Stomach (tissue), 9 donors: ENCODE data around the gene WWOX. TPM values are rescaled to one million over a fixed set of nuclear protein-coding genes. Genes with fewer than 3 reads are reported as not detected.

Experiments used
- DNase-seq, 2 donors: peaks; one replicate each; pipeline versions ENCODE4 v3.0.0 to v3.0.0-alpha.2; 2013 to 2019
- H3K27ac ChIP-seq, 5 donors: fragments of 200-600 bp in 4 of 5; sonication (generic) in 4 of 5; one replicate each; pipeline ENCODE4 v1.5.1; 2013 to 2019; ENCODE audit warnings: mild to moderate bottlenecking in 1 of 5, moderate library complexity in 1 of 5
- H3K27me3 ChIP-seq, 3 donors: fragments of 200-600 bp; sonication (generic); one replicate each; pipeline ENCODE4 v1.5.1; 2017 to 2019; ENCODE audit warnings: mixed run types in 1 of 3
- H3K36me3 ChIP-seq, 4 donors: fragments of 200-600 bp; sonication (generic); 1 replicate in 3 of 4; 2 replicates in 1 of 4; pipeline ENCODE4 v1.5.1; 2016 to 2019
- H3K4me1 ChIP-seq, 4 donors: fragments of 200-600 bp; sonication (generic); one replicate each; pipeline ENCODE4 v1.5.1; 2016 to 2019
- H3K4me3 ChIP-seq, 4 donors: fragments of 200-600 bp; sonication (generic) in 3 of 4; one replicate each; pipeline ENCODE4 v1.5.1; 2016 to 2019; ENCODE audit warnings: mild to moderate bottlenecking in 1 of 4
- H3K9me3 ChIP-seq, 4 donors: fragments of 200-600 bp; sonication (generic); one replicate each; pipeline ENCODE4 v1.5.1; 2016 to 2019
- CTCF ChIP-seq, 7 experiments: fragments of 450-650 bp in 4 of 7; fragments of 200-600 bp in 3 of 7; sonication (generic) in 3 of 7; IDR thresholded peaks; one replicate each; pipeline ENCODE4 v1.5.1; 2016 to 2019; ENCODE audit warnings: antibody characterized with exemption in 7 of 7, control low read depth in 2 of 7, mild to moderate bottlenecking in 1 of 7
- EP300 ChIP-seq: sonication (generic); formaldehyde crosslinking; IDR thresholded peaks from one replicate; pipeline ENCODE4 v1.6.1; 2017; ENCODE audit warnings: antibody characterized with exemption
- POLR2A ChIP-seq, 4 donors: fragments of 450-650 bp; IDR thresholded peaks; one replicate each; pipeline ENCODE4 v1.6.1; 2016; ENCODE audit warnings: antibody characterized with exemption in 4 of 4, control low read depth in 2 of 4, mild to moderate bottlenecking in 1 of 4, moderate library complexity in 1 of 4
- POLR2AphosphoS5 ChIP-seq, 3 donors: sonication (generic); formaldehyde crosslinking; IDR thresholded peaks; one replicate each; pipeline ENCODE4 v1.6.1; 2016; ENCODE audit warnings: antibody characterized with exemption in 3 of 3
- WGBS, 5 donors: extraction: QIAGEN DNeasy Blood & Tissue Kit in 3 of 5; methylation state at CpG; one replicate each; pipeline versions ENCODE4 v1.1.5 to v1.1.7; 2013 to 2018; 5-methylcytosine and 5-hydroxymethylcytosine counted together
- intact Hi-C: fragments of 100-400 bp; cut with DNase I; formaldehyde crosslinking; loops from one replicate; pipeline ENCODE4 v1.15.1; 2023; ENCODE audit warnings: low total_unique reads
- polyA plus RNA-seq, 3 donors: library from polyadenylated mRNA; stranded (reverse); fragments of 200-250 nt; gene quantifications; one replicate each; pipeline ENCODE4 v1.2.3, GENCODE V29; 2013
- total RNA-seq, 5 donors: library from RNA; depleted of rRNA; stranded (reverse); fragments of >200 nt; gene quantifications; one replicate each; pipeline versions ENCODE4 v1.1.0 to v1.2.3, GENCODE V29; 2014 to 2016
- donor health status: healthy with polysubstance abuse.
- donor health status: Bipolar disorder and iron deficiency.
- donor health status: healthy.

The WWOX gene
- total and polyA plus RNA-seq, 8 donors: 7.7 to 129 (median 48.7) TPM

- H3K4me1 ChIP-seq: peaks cover 0 to 10% (median 5%) of the 10 kb centered on the region in 4 donors
- intact Hi-C loops: no loop called here
- H3K36me3 ChIP-seq: no peaks in the 10 kb centered on the region
- 93 to 100% (median 97%) methylated on average over 1 of the region's 1 CpG for WGBS, 5 donors
- TF ChIP-seq EP300 (no peak), POLR2A (IDR thresholded peaks at IDR 0.05) (no peak), POLR2AphosphoS5 (IDR thresholded peaks at IDR 0.05) (no peak), CTCF (IDR thresholded peaks at IDR 0.05) (no peak)
- no peak for DNase-seq
- no peaks in the 10 kb centered on the region for H3K9me3 ChIP-seq
- no peaks in the 10 kb centered on the region for H3K27me3 ChIP-seq
- no peak overlapping the region for H3K27ac ChIP-seq
- H3K4me3 ChIP-seq: no peak overlapping the region
Observed at GRCh38 chr16:78660795-78661194, 561.3 kb downstream of the WWOX start.

- no peak overlapping the region for H3K27ac ChIP-seq
- H3K36me3 ChIP-seq: no peaks in the 10 kb centered on the region
- intact Hi-C loops: no loop called here
- WGBS, 5 donors: 92 to 97% (median 97%) methylated on average over 5 of the region's 5 CpGs
- H3K4me1 ChIP-seq: no peaks in the 10 kb centered on the region
- DNase-seq: no peak
- no peaks in the 10 kb centered on the region for H3K9me3 ChIP-seq
- H3K4me3 ChIP-seq: no peak overlapping the region
- no peaks in the 10 kb centered on the region for H3K27me3 ChIP-seq
- TF ChIP-seq POLR2A (IDR thresholded peaks at IDR 0.05) (no peak), CTCF (IDR thresholded peaks at IDR 0.05) (no peak), POLR2AphosphoS5 (IDR thresholded peaks at IDR 0.05) (no peak), EP300 (no peak)
Observed at GRCh38 chr16:78663690-78664089, 564.2 kb downstream of the WWOX start.

- no peak for DNase-seq
- intact Hi-C loops: no loop called here
- no peaks in the 10 kb centered on the region for H3K9me3 ChIP-seq
- H3K27me3 ChIP-seq: no peaks in the 10 kb centered on the region
- no peak overlapping the region for H3K27ac ChIP-seq
- WGBS, 5 donors: 86 to 91% (median 90%) methylated on average over 19 of the region's 19 CpGs
- peaks cover 0 to 12% (median 8%) of the 10 kb centered on the region in 4 donors for H3K4me1 ChIP-seq
- H3K36me3 ChIP-seq: no peaks in the 10 kb centered on the region
- no peak overlapping the region for H3K4me3 ChIP-seq
- TF ChIP-seq POLR2A (IDR thresholded peaks at IDR 0.05): no peak
- TF ChIP-seq EP300: no peak
Observed at GRCh38 chr16:78664811-78665772, 565.6 kb downstream of the WWOX start.

- Histone ChIP-seq H3K9me3 (no peaks in the 10 kb centered on the region), H3K4me3 (no peak overlapping the region), H3K27ac (no peak overlapping the region), H3K36me3 (no peaks in the 10 kb centered on the region), H3K4me1 (peaks cover 0 to 20% (median 11%) of the 10 kb centered on the region in 4 donors), H3K27me3 (no peaks in the 10 kb centered on the region)
- TF ChIP-seq POLR2AphosphoS5 (IDR thresholded peaks at IDR 0.05) (no peak), EP300 (no peak), CTCF (IDR thresholded peaks at IDR 0.05) (no peak)
- WGBS, 5 donors: 87 to 93% (median 91%) methylated on average over 4 of the region's 4 CpGs
- intact Hi-C loops: no loop called here
- no peak for DNase-seq
Observed at GRCh38 chr16:78666318-78666717, 566.9 kb downstream of the WWOX start.

GRCh38 chr16:78667675-78668074, 568.2 kb downstream of the WWOX start:
- no peak for DNase-seq
- intact Hi-C loops: no loop called here
- H3K27me3 ChIP-seq: no peaks in the 10 kb centered on the region
- no peak overlapping the region for H3K27ac ChIP-seq
- no peaks in the 10 kb centered on the region for H3K36me3 ChIP-seq
- peaks cover 0 to 20% (median 11%) of the 10 kb centered on the region in 4 donors for H3K4me1 ChIP-seq
- TF ChIP-seq EP300: no peak
- H3K9me3 ChIP-seq: no peaks in the 10 kb centered on the region
- H3K4me3 ChIP-seq: no peak overlapping the region
- 81 to 96% (median 95%) methylated on average over 5 of the region's 5 CpGs for WGBS, 5 donors
